COLO668 (cell line): Measurements from ENCODE around the gene ANKRD12.
"Not testable (repeated sequence)": the region's sequence is repeated elsewhere in the genome, so short reads cannot be mapped to it uniquely, and the experiment has no call there.

Source experiments
- DNase-seq: peaks from one replicate; lab custom pipeline; 2025; ENCODE audit not compliant: unreplicated experiment; lab: John Stamatoyannopoulos, UW

ANKRD12 gene

GRCh38 chr18:9231852-9232486 is 95.4 kb downstream of the ANKRD12 start:
- no peak for DNase-seq

GRCh38 chr18:9232977-9233376 is 96.4 kb downstream of the ANKRD12 start:
- DNase-seq: no peak

GRCh38 chr18:9233771-9234440 is 97.3 kb downstream of the ANKRD12 start:
- no peak for DNase-seq

GRCh38 chr18:9234528-9234927 is 97.9 kb downstream of the ANKRD12 start:
- DNase-seq: no peak

GRCh38 chr18:9237981-9238380 is 101.4 kb downstream of the ANKRD12 start:
- no peak for DNase-seq

GRCh38 chr18:9239720-9240119 is 103.1 kb downstream of the ANKRD12 start:
- DNase-seq: no peak

GRCh38 chr18:9240270-9240669 is 103.7 kb downstream of the ANKRD12 start:
- no peak for DNase-seq

GRCh38 chr18:9243029-9243428 is 106.4 kb downstream of the ANKRD12 start:
- no peak for DNase-seq

GRCh38 chr18:9244376-9244775 is 107.8 kb downstream of the ANKRD12 start:
- DNase-seq: no peak

- DNase-seq: no peak
Observed at GRCh38 chr18:9248661-9249060, 112.1 kb downstream of the ANKRD12 start.

- no peak for DNase-seq
Observed at GRCh38 chr18:9249254-9249653, 112.7 kb downstream of the ANKRD12 start.

- no peak for DNase-seq
Observed at GRCh38 chr18:9259173-9259572, 122.6 kb downstream of the ANKRD12 start.

- DNase-seq: no peak
Observed at GRCh38 chr18:9260388-9261380, 124.1 kb downstream of the ANKRD12 start.

GRCh38 chr18:9263264-9263663 is 126.7 kb downstream of the ANKRD12 start:
- no peak for DNase-seq

- DNase-seq: not testable (repeated sequence)
Observed at GRCh38 chr18:9264797-9265196, 128.2 kb downstream of the ANKRD12 start.

- no peak for DNase-seq
Observed at GRCh38 chr18:9273221-9273620, 136.6 kb downstream of the ANKRD12 start.

GRCh38 chr18:9275890-9276289 is 139.3 kb downstream of the ANKRD12 start:
- no peak for DNase-seq

GRCh38 chr18:9278028-9278427 is 141.4 kb downstream of the ANKRD12 start:
- no peak for DNase-seq

- DNase-seq: no peak
Observed at GRCh38 chr18:9280849-9281248, 144.3 kb downstream of the ANKRD12 start.

GRCh38 chr18:9281780-9282179 is 145.2 kb downstream of the ANKRD12 start:
- no peak for DNase-seq

- DNase-seq: no peak
Observed at GRCh38 chr18:9283791-9284190, 147.2 kb downstream of the ANKRD12 start.

GRCh38 chr18:9285604-9286003 is 149.0 kb downstream of the ANKRD12 start:
- DNase-seq: no peak
